GM23338 (cell line): ENCODE results near the gene POLR3G. TPM values are rescaled to one million over a fixed set of nuclear protein-coding genes. Genes with fewer than 3 reads are reported as not detected.

Source experiments
- ATAC-seq: fragments of 200-7000 bp; cut with Tn5 transposase; 3 replicates; pipeline ENCODE4 v1.9.1; 2020
- DNase-seq: peaks from one replicate; pipeline ENCODE4 v3.0.0-alpha.2; 2015; ENCODE audit warnings: low spot score
- H2AFZ ChIP-seq: fragments of 200-600 bp; sonication (generic); 2 replicates; pipeline ENCODE4 v1.8.0; 2016; ENCODE audit warnings: antibody characterized with exemption, mild to moderate bottlenecking, moderate library complexity
- H3F3A ChIP-seq: fragments of 200-600 bp; sonication (generic); replicated peaks from 2 replicates; pipeline ENCODE4 v1.8.0; 2017; ENCODE audit warnings: antibody characterized with exemption, mixed run types, low read depth
- H3K27ac ChIP-seq: fragments of 200-600 bp; sonication (generic); 2 replicates; pipeline ENCODE4 v1.6.1; 2016; ENCODE audit warnings: low read depth
- H3K27me3 ChIP-seq: fragments of 200-600 bp; sonication (generic); 2 replicates; pipeline ENCODE4 v1.8.0; 2016; ENCODE audit warnings: mild to moderate bottlenecking, mixed run types, moderate library complexity; ENCODE audit not compliant: insufficient read depth
- H3K36me3 ChIP-seq: fragments of 200-600 bp; sonication (generic); 2 replicates; pipeline ENCODE4 v1.8.0; 2016; ENCODE audit warnings: mild to moderate bottlenecking; ENCODE audit not compliant: insufficient read depth
- H3K4me1 ChIP-seq: fragments of 200-600 bp; sonication (generic); 2 replicates; pipeline ENCODE4 v1.8.0; 2016; ENCODE audit warnings: mild to moderate bottlenecking, moderate library complexity; ENCODE audit not compliant: insufficient read depth
- H3K4me2 ChIP-seq: fragments of 200-600 bp; sonication (generic); 2 replicates; pipeline ENCODE4 v1.7.1; 2017; ENCODE audit warnings: mixed run types
- H3K4me3 ChIP-seq: fragments of 200-600 bp; sonication (generic); 2 replicates; pipeline ENCODE4 v1.6.1; 2016; ENCODE audit warnings: mixed run types
- H3K79me2 ChIP-seq: fragments of 200-600 bp; sonication (generic); replicated peaks from 2 replicates; pipeline ENCODE4 v1.8.0; 2017; ENCODE audit warnings: mild to moderate bottlenecking; ENCODE audit not compliant: insufficient read depth
- H3K9me2 ChIP-seq: fragments of 200-600 bp; sonication (generic); 2 replicates; pipeline ENCODE4 v1.8.0; 2017; ENCODE audit not compliant: insufficient read depth
- H4K20me1 ChIP-seq: fragments of 200-600 bp; sonication (generic); replicated peaks from 2 replicates; pipeline ENCODE4 v1.8.0; 2017; ENCODE audit warnings: mild to moderate bottlenecking; ENCODE audit not compliant: insufficient read depth
- H3K27ac Mint-ChIP-seq: 2 replicates; pipeline ENCODE4 v1.8.0; 2020; ENCODE audit warnings: inconsistent platforms, mild to moderate bottlenecking, moderate library complexity, mixed read lengths
- H3K27me3 Mint-ChIP-seq: 3 replicates; pipeline ENCODE4 v1.8.0; 2022; ENCODE audit warnings: low read depth, mild to moderate bottlenecking, moderate library complexity, mixed read lengths, inconsistent platforms; ENCODE audit not compliant: insufficient read depth, poor library complexity
- H3K36me3 Mint-ChIP-seq: 3 replicates; pipeline ENCODE4 v1.8.0; 2021; ENCODE audit warnings: low read depth, mild to moderate bottlenecking, inconsistent platforms, moderate library complexity, mixed read lengths
- H3K4me1 Mint-ChIP-seq: 3 replicates; pipeline ENCODE4 v1.8.0; 2020; ENCODE audit warnings: mild to moderate bottlenecking, inconsistent platforms, mixed read lengths
- H3K4me3 Mint-ChIP-seq: 3 replicates; pipeline ENCODE4 v1.8.0; 2021; ENCODE audit warnings: moderate library complexity, mild to moderate bottlenecking, inconsistent platforms, mixed read lengths
- H3K9me3 Mint-ChIP-seq: 3 replicates; pipeline ENCODE4 v1.8.0; 2020; ENCODE audit warnings: moderate library complexity, mild to moderate bottlenecking, inconsistent platforms, mixed read lengths
- CTCF ChIP-seq, 2 experiments: fragments of 200-600 bp in 1 of 2; sonication (generic) in 1 of 2; conservative IDR thresholded peaks; 2 replicates each; pipeline versions ENCODE4 v1.5.1 to v1.6.1; 2016 to 2017; ENCODE audit warnings: antibody characterized with exemption in 2 of 2, low read depth in 2 of 2, mild to moderate bottlenecking in 2 of 2, moderate library complexity in 1 of 2
- EZH2phosphoT487 ChIP-seq: fragments of 200-600 bp; sonication (generic); IDR thresholded peaks from one replicate; pipeline ENCODE4 v1.8.1; 2018; ENCODE audit warnings: antibody characterized with exemption; ENCODE audit not compliant: unreplicated experiment
- POLR2AphosphoS5 ChIP-seq: IDR thresholded peaks from 2 replicates; pipeline ENCODE4 v1.6.1; 2016; ENCODE audit warnings: antibody characterized with exemption, low read depth
- ZNF331 ChIP-seq: fragments of 250-450 bp; sonication (Bioruptor Pico); IDR thresholded peaks from 2 replicates; pipeline ENCODE4 v1.5.0; 2020; ENCODE audit warnings: low read depth, mild to moderate bottlenecking, moderate library complexity
- polyA plus RNA-seq: library from polyadenylated mRNA; unstranded; fragments of >200 nt; fragmentation: Nextera tagmentation; extraction: Ambion mirVana; gene quantifications from 2 replicates; pipeline ENCODE4 v1.2.1, GENCODE V29; 2016
- total RNA-seq: library from RNA; depleted of rRNA; stranded (reverse); fragments of >200 nt; shearing (Covaris generic); gene quantifications from 2 replicates; pipeline ENCODE4 v1.2.3, GENCODE V29; 2014
- TF ChIP-seq, protein P1 (sequence below): fragments of 250-450 bp; sonication (Bioruptor Pico); IDR thresholded peaks from 2 replicates; pipeline ENCODE4 v1.5.0; 2020; ENCODE audit warnings: mild to moderate bottlenecking, moderate library complexity
- TF ChIP-seq, protein P2 (sequence below): IDR thresholded peaks from one replicate; pipeline ENCODE4 v1.6.1; 2018; ENCODE audit warnings: antibody characterized with exemption; ENCODE audit not compliant: unreplicated experiment

POLR3G gene
- total and polyA plus RNA-seq, 2 experiments from 2014 or later = 147 to 376 TPM

DNA sequence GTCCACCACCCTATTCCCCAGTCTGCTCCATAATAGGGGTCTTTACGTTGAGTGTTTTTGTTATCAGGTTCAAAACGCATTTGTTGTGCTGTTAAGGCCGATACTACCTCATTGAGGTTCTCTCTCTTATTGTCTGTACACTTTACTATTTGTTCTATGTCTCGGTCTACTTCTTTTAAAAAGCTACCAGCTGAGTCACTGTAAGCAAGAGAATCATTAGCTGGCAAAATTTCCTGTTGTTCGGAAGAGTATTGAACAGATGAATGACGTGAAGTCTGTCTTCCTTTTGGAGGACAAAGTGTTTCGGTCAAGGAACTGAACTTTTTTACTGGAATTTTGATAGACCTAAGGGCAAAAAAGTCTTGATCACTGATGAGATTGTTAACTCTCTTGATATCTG lies 44.4 kb downstream of the POLR3G start:
- no peak for ATAC-seq
- Mint-ChIP-seq H3K27me3 (peaks cover 3% of the 10 kb centered on the region), H3K9me3 (no peaks in the 10 kb centered on the region), H3K27ac (peak overlapping the region; percentile 10; the same call in 1 of the 2 replicates), H3K4me3 (no peak overlapping the region), H3K4me1 (peaks cover 4% of the 10 kb centered on the region; the same call in 2 of the 3 replicates), H3K36me3 (peaks cover 10% of the 10 kb centered on the region; the same call in 2 of the 3 replicates)
- no peaks in the 10 kb centered on the region for H4K20me1 ChIP-seq
- H3K79me2 ChIP-seq = no peaks in the 10 kb centered on the region
- H3K9me2 ChIP-seq = no peaks in the 10 kb centered on the region
- H3K27ac ChIP-seq = peak overlapping the region; percentile 23; the same call in 1 of the 2 replicates
- no peak overlapping the region for H3K4me3 ChIP-seq
- no peaks in the 10 kb centered on the region for H3K27me3 ChIP-seq
- TF ChIP-seq CTCF (conservative IDR thresholded peaks at IDR 0.05; ENCODE audit: low read depth in 2 of 2) (no peak), ZNF331 (no peak), POLR2AphosphoS5 (no peak), EZH2phosphoT487 (no peak)
- TF ChIP-seq, protein P1, sequence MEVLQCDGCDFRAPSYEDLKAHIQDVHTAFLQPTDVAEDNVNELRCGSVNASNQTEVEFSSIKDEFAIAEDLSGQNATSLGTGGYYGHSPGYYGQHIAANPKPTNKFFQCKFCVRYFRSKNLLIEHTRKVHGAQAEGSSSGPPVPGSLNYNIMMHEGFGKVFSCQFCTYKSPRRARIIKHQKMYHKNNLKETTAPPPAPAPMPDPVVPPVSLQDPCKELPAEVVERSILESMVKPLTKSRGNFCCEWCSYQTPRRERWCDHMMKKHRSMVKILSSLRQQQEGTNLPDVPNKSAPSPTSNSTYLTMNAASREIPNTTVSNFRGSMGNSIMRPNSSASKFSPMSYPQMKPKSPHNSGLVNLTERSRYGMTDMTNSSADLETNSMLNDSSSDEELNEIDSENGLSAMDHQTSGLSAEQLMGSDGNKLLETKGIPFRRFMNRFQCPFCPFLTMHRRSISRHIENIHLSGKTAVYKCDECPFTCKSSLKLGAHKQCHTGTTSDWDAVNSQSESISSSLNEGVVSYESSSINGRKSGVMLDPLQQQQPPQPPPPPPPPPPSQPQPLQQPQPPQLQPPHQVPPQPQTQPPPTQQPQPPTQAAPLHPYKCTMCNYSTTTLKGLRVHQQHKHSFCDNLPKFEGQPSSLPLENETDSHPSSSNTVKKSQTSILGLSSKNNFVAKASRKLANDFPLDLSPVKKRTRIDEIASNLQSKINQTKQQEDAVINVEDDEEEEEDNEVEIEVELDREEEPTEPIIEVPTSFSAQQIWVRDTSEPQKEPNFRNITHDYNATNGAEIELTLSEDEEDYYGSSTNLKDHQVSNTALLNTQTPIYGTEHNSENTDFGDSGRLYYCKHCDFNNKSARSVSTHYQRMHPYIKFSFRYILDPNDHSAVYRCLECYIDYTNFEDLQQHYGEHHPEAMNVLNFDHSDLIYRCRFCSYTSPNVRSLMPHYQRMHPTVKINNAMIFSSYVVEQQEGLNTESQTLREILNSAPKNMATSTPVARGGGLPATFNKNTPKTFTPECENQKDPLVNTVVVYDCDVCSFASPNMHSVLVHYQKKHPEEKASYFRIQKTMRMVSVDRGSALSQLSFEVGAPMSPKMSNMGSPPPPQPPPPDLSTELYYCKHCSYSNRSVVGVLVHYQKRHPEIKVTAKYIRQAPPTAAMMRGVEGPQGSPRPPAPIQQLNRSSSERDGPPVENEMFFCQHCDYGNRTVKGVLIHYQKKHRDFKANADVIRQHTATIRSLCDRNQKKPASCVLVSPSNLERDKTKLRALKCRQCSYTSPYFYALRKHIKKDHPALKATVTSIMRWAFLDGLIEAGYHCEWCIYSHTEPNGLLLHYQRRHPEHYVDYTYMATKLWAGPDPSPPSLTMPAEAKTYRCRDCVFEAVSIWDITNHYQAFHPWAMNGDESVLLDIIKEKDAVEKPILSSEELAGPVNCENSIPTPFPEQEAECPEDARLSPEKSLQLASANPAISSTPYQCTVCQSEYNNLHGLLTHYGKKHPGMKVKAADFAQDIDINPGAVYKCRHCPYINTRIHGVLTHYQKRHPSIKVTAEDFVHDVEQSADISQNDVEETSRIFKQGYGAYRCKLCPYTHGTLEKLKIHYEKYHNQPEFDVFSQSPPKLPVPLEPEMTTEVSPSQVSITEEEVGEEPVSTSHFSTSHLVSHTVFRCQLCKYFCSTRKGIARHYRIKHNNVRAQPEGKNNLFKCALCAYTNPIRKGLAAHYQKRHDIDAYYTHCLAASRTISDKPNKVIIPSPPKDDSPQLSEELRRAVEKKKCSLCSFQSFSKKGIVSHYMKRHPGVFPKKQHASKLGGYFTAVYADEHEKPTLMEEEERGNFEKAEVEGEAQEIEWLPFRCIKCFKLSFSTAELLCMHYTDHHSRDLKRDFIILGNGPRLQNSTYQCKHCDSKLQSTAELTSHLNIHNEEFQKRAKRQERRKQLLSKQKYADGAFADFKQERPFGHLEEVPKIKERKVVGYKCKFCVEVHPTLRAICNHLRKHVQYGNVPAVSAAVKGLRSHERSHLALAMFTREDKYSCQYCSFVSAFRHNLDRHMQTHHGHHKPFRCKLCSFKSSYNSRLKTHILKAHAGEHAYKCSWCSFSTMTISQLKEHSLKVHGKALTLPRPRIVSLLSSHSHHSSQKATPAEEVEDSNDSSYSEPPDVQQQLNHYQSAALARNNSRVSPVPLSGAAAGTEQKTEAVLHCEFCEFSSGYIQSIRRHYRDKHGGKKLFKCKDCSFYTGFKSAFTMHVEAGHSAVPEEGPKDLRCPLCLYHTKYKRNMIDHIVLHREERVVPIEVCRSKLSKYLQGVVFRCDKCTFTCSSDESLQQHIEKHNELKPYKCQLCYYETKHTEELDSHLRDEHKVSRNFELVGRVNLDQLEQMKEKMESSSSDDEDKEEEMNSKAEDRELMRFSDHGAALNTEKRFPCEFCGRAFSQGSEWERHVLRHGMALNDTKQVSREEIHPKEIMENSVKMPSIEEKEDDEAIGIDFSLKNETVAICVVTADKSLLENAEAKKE (CRISPR knock-in tag) = no peak
- TF ChIP-seq, protein P2, sequence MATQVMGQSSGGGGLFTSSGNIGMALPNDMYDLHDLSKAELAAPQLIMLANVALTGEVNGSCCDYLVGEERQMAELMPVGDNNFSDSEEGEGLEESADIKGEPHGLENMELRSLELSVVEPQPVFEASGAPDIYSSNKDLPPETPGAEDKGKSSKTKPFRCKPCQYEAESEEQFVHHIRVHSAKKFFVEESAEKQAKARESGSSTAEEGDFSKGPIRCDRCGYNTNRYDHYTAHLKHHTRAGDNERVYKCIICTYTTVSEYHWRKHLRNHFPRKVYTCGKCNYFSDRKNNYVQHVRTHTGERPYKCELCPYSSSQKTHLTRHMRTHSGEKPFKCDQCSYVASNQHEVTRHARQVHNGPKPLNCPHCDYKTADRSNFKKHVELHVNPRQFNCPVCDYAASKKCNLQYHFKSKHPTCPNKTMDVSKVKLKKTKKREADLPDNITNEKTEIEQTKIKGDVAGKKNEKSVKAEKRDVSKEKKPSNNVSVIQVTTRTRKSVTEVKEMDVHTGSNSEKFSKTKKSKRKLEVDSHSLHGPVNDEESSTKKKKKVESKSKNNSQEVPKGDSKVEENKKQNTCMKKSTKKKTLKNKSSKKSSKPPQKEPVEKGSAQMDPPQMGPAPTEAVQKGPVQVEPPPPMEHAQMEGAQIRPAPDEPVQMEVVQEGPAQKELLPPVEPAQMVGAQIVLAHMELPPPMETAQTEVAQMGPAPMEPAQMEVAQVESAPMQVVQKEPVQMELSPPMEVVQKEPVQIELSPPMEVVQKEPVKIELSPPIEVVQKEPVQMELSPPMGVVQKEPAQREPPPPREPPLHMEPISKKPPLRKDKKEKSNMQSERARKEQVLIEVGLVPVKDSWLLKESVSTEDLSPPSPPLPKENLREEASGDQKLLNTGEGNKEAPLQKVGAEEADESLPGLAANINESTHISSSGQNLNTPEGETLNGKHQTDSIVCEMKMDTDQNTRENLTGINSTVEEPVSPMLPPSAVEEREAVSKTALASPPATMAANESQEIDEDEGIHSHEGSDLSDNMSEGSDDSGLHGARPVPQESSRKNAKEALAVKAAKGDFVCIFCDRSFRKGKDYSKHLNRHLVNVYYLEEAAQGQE = no peak
- no peak overlapping the region for H2AFZ ChIP-seq
- no peak overlapping the region for H3K4me2 ChIP-seq
- H3F3A ChIP-seq = no peaks in the 10 kb centered on the region
- no peak for DNase-seq
- H3K4me1 ChIP-seq = no peaks in the 10 kb centered on the region
- no peaks in the 10 kb centered on the region for H3K36me3 ChIP-seq
